ENCODE measurements around the gene NBPF3.

- TF ChIP-seq CTCF (conservative IDR thresholded peaks at IDR 0.05) (peak; percentile 25), ZFX (IDR thresholded peaks at IDR 0.05) (no peak)
Measured at GRCh38 chr1:21490774-21491487, 51.0 kb downstream of the NBPF3 start.

Measured in C4-2B (cell line).